Lung (tissue), 12 donors: ENCODE measurements around the gene SLA2. TPM values are rescaled to one million over a fixed set of nuclear protein-coding genes. Genes with fewer than 3 reads are reported as not detected.
"Not testable (repeated sequence)": the region's sequence is repeated elsewhere in the genome, so short reads cannot be mapped to it uniquely, and the experiment has no call there.

Experiments
- ATAC-seq: fragments of 200-7000 bp; cut with Tn5 transposase; one replicate; pipeline ENCODE4 v1.9.1; 2020; ENCODE audit warnings: moderate number of reproducible peaks; ENCODE audit not compliant: insufficient read depth, low FRiP score
- DNase-seq, 3 donors: peaks; one replicate each; pipeline ENCODE4 v3.0.0-alpha.2; 2013 to 2017
- H3K27ac ChIP-seq, 2 donors: one replicate each; pipeline ENCODE4 v1.5.1; 2013; ENCODE audit warnings: mild to moderate bottlenecking in 2 of 2, moderate library complexity in 2 of 2, control low read depth in 1 of 2, inconsistent platforms in 1 of 2, low read depth in 1 of 2, low read length in 1 of 2
- H3K27me3 ChIP-seq, 3 donors: one replicate each; pipeline ENCODE4 v1.5.1; 2013; ENCODE audit warnings: low read length in 2 of 3; ENCODE audit not compliant: control insufficient read depth in 3 of 3, insufficient read depth in 3 of 3
- H3K36me3 ChIP-seq, 4 donors: one replicate each; pipeline ENCODE4 v1.5.1; 2013; ENCODE audit warnings: low read length in 4 of 4, mild to moderate bottlenecking in 1 of 4, moderate library complexity in 1 of 4; ENCODE audit not compliant: control insufficient read depth in 4 of 4, insufficient read depth in 4 of 4
- H3K4me1 ChIP-seq, 5 donors: one replicate each; pipeline ENCODE4 v1.5.1; 2013; ENCODE audit warnings: low read length in 5 of 5, mild to moderate bottlenecking in 2 of 5, moderate library complexity in 1 of 5; ENCODE audit not compliant: control insufficient read depth in 5 of 5, insufficient read depth in 5 of 5
- H3K4me3 ChIP-seq: one replicate; pipeline ENCODE4 v1.5.1; 2013; ENCODE audit warnings: mild to moderate bottlenecking, control low read depth, moderate library complexity
- H3K9ac ChIP-seq, 2 donors: one replicate each; pipeline ENCODE4 v1.5.1; 2013; ENCODE audit warnings: low read length in 2 of 2, control low read depth in 1 of 2; ENCODE audit not compliant: insufficient read depth in 1 of 2
- H3K9me3 ChIP-seq, 4 donors: one replicate each; pipeline ENCODE4 v1.5.1; 2013; ENCODE audit warnings: low read length in 3 of 4, mild to moderate bottlenecking in 1 of 4, moderate library complexity in 1 of 4; ENCODE audit not compliant: control insufficient read depth in 4 of 4, insufficient read depth in 3 of 4
- WGBS, 2 donors: extraction: QIAGEN DNeasy Blood & Tissue Kit; methylation state at CpG; one replicate each; pipeline ENCODE4 v1.1.7; 2013; 5-methylcytosine and 5-hydroxymethylcytosine counted together
- polyA plus RNA-seq, 2 donors: library from polyadenylated mRNA; stranded (reverse); fragments of 200-250 nt; gene quantifications; one replicate each; pipeline ENCODE4 v1.2.1, GENCODE V29; 2013
- total RNA-seq, 2 donors: library from RNA; depleted of rRNA in 1 of 2; stranded (reverse); fragments of >200 nt in 1 of 2; gene quantifications; one replicate each; pipeline ENCODE4 v1.2.1, GENCODE V29; 2014 to 2021
- TF ChIP-seq, protein P1 (sequence below): IDR thresholded peaks from 2 replicates; pipeline ENCODE4 v1.5.1; 2012; ENCODE audit warnings: mild to moderate bottlenecking; ENCODE audit errors: control extremely low read depth, extremely low read depth
- donor health status: control.
- donor health status: control.
- donor health status: Bipolar disorder and iron deficiency.
- donor health status: healthy.
- donor health status: DM: yes; HTN: yes; CAD: no.

SLA2 gene
- total and polyA plus RNA-seq, 4 donors, result 0.87 to 1.8 (median 1.6) TPM

DNA sequence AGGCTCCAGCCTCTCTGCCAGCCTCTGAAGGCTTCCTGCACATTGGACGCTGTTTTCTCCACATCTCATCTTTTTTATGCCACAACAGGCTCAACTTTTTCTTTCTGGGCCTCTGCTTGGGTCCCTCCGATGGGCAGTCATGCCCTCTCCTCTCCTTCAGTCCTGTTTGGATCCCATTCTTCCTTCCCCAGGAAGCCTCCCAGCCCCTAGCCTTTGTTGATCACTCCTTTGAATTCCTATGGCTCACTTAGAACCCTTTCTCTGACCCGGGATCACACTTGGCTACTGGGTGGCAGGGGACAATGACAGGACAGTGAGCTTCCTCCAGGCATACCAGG lies 4.5 kb downstream of the SLA2 start:
- Histone ChIP-seq H3K4me1 (no peaks in the 10 kb centered on the region), H3K27ac (no peak overlapping the region), H3K9me3 (no peaks in the 10 kb centered on the region), H3K4me3 (no peak overlapping the region), H3K9ac (no peak overlapping the region), H3K36me3 (no peaks in the 10 kb centered on the region), H3K27me3 (no peaks in the 10 kb centered on the region)
- DNase-seq (no peak), ATAC-seq (no peak)
- WGBS, 2 donors, result 88 to 93% methylated on average over 3 of the region's 3 CpGs
- TF ChIP-seq, protein P1, sequence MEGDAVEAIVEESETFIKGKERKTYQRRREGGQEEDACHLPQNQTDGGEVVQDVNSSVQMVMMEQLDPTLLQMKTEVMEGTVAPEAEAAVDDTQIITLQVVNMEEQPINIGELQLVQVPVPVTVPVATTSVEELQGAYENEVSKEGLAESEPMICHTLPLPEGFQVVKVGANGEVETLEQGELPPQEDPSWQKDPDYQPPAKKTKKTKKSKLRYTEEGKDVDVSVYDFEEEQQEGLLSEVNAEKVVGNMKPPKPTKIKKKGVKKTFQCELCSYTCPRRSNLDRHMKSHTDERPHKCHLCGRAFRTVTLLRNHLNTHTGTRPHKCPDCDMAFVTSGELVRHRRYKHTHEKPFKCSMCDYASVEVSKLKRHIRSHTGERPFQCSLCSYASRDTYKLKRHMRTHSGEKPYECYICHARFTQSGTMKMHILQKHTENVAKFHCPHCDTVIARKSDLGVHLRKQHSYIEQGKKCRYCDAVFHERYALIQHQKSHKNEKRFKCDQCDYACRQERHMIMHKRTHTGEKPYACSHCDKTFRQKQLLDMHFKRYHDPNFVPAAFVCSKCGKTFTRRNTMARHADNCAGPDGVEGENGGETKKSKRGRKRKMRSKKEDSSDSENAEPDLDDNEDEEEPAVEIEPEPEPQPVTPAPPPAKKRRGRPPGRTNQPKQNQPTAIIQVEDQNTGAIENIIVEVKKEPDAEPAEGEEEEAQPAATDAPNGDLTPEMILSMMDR, result no peak

DNA sequence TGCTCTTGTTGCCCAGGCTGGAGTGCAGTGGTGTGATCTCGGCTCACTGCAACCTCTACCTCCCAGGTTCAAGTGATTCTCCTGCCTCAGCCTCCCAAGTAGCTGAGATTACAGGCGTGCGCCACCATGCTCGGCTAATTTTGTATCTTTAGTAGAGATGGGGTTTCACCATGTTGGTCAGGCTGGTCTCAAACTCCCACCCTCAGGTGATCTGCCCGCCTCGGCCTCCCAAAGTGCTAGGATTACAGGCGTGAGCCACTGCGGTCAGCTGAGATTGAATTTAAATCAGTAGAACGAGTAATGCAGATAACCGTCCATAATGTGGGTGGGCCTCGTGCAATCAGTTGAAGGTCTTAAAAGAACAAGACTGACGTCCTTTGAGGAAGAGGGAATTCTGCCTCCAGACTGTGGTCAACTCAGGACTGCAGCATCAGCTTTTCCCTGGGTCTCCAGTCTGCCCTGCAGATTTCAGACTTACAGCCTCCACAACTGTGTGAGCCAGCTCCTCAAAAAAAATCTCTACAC lies 7.1 kb downstream of the SLA2 start:
- not testable (repeated sequence) for DNase-seq, H3K4me3 ChIP-seq, H3K9me3 ChIP-seq, H3K27me3 ChIP-seq, H3K36me3 ChIP-seq, H3K9ac ChIP-seq, H3K27ac ChIP-seq, ATAC-seq, H3K4me1 ChIP-seq
- WGBS, 2 donors, result 89 to 95% methylated on average over 12 of the region's 12 CpGs

DNA sequence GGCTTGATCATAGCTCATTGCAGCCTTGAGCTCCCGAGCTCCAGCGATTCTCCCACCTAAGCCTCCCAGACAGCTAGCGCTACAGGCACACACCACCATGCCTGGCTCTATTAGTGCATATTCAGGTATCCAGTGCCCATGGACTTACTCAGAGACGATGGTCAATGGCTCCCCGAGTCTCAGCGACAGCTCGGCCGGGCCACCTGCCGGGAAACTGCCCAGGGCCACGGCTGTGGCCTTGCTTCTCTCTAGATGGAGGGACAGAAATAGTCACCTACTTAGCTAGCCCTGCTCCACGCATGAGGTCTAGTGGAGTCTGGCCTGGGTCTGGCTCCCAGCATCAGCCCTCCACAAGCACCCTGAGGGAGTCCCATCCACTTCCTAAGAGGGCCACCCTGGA lies 11.7 kb downstream of the SLA2 start:
- no peaks in the 10 kb centered on the region for H3K9me3 ChIP-seq
- ATAC-seq, result no peak
- H3K4me3 ChIP-seq, result no peak overlapping the region
- H3K9ac ChIP-seq, result no peak overlapping the region
- no peaks in the 10 kb centered on the region for H3K36me3 ChIP-seq
- TF ChIP-seq, protein P1, result no peak
- no peak for DNase-seq
- H3K27ac ChIP-seq, result no peak overlapping the region
- no peaks in the 10 kb centered on the region for H3K4me1 ChIP-seq
- no peaks in the 10 kb centered on the region for H3K27me3 ChIP-seq
- 95 to 98% methylated on average over 11 of the region's 11 CpGs for WGBS, 2 donors

DNA sequence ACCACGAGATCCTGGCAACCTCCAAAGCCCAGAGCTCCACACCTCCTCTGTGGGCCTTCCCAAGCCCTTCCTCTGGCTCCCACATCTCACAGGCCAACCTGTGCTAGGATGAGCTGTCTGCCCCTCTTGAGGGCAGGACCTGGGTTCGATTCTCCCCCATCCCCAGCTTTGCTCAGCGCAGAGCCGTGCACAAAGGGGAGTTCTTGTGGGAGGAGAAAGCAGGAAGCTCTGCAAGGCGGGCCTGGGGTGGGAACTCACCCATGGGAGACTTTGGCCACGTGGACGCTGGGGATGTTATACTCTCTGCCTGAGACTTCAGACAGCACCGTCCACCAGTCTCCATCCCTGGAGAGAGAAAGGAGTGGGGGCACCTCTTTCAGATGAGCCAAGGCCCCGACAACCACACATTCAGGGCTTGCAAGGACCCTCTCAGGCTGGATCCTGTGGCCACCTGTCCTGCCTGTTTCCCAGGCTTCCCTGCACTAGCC lies 12.7 kb downstream of the SLA2 start:
- TF ChIP-seq, protein P1, result no peak
- Histone ChIP-seq H3K27me3 (no peaks in the 10 kb centered on the region), H3K4me3 (no peak overlapping the region), H3K36me3 (no peaks in the 10 kb centered on the region), H3K4me1 (no peaks in the 10 kb centered on the region), H3K9me3 (no peaks in the 10 kb centered on the region), H3K27ac (no peak overlapping the region), H3K9ac (no peak overlapping the region)
- WGBS, 2 donors, result 86 to 91% methylated on average over 9 of the region's 9 CpGs
- DNase-seq (no peak), ATAC-seq (no peak)
